HEK293T (cell line): ENCODE measurements around the gene HEATR9.

Source experiments
- CTCF ChIA-PET: fragments of 350-600 bp; formaldehyde crosslinking; extraction: SDS; loops from one replicate; lab custom pipeline; 2021; ENCODE audit warnings: antibody characterized with exemption, inconsistent platforms; lab: Yijun Ruan, JAX
- POLR2A ChIA-PET: fragments of 350-600 bp; formaldehyde crosslinking; extraction: SDS; loops from one replicate; lab custom pipeline; 2020; ENCODE audit warnings: antibody characterized with exemption, inconsistent platforms; lab: Yijun Ruan, JAX
- DNase-seq: peaks from one replicate; pipeline ENCODE4 v3.0.0; 2012; ENCODE audit warnings: mixed read lengths; ENCODE audit errors: extremely low spot score
- ARNT ChIP-seq: fragments of 450-650 bp; IDR thresholded peaks from 2 replicates; pipeline ENCODE4 v1.6.1; 2017; ENCODE audit warnings: mild to moderate bottlenecking
- BHLHE40 ChIP-seq: fragments of 450-650 bp; IDR thresholded peaks from 2 replicates; pipeline ENCODE4 v1.6.1; 2016; ENCODE audit warnings: mild to moderate bottlenecking, moderate library complexity, borderline replicate concordance
- CTBP1 ChIP-seq: fragments of 450-650 bp; IDR thresholded peaks from 2 replicates; pipeline ENCODE4 v1.6.1; 2016; ENCODE audit warnings: borderline replicate concordance
- ELF4 ChIP-seq: fragments of 450-650 bp; IDR thresholded peaks from 2 replicates; pipeline ENCODE4 v1.6.1; 2017; ENCODE audit warnings: antibody characterized with exemption
- FOXA1 ChIP-seq: fragments of 450-650 bp; IDR thresholded peaks from 2 replicates; pipeline ENCODE4 v1.6.1; 2016; ENCODE audit warnings: mild to moderate bottlenecking
- FOXK2 ChIP-seq: fragments of 450-650 bp; IDR thresholded peaks from 2 replicates; pipeline ENCODE4 v1.6.1; 2016; ENCODE audit warnings: mild to moderate bottlenecking
- FOXM1 ChIP-seq: fragments of 450-650 bp; IDR thresholded peaks from 2 replicates; pipeline ENCODE4 v1.6.1; 2017; ENCODE audit warnings: mild to moderate bottlenecking, borderline replicate concordance
- HDGF ChIP-seq: fragments of 450-650 bp; IDR thresholded peaks from 2 replicates; pipeline ENCODE4 v1.6.1; 2017; ENCODE audit warnings: antibody characterized with exemption, borderline replicate concordance
- L3MBTL2 ChIP-seq: fragments of 450-650 bp; conservative IDR thresholded peaks from 2 replicates; pipeline ENCODE4 v1.6.1; 2016; ENCODE audit warnings: mild to moderate bottlenecking
- LEF1 ChIP-seq: fragments of 450-650 bp; IDR thresholded peaks from 2 replicates; pipeline ENCODE4 v1.6.1; 2017; ENCODE audit warnings: mild to moderate bottlenecking, borderline replicate concordance
- NFRKB ChIP-seq: fragments of 450-650 bp; IDR thresholded peaks from 2 replicates; pipeline ENCODE4 v1.6.1; 2016; ENCODE audit warnings: mild to moderate bottlenecking, moderate library complexity
- SP1 ChIP-seq: fragments of 450-650 bp; IDR thresholded peaks from 2 replicates; pipeline ENCODE4 v1.6.1; 2017
- SUZ12 ChIP-seq: fragments of 450-650 bp; IDR thresholded peaks from 2 replicates; pipeline ENCODE4 v1.6.1; 2016; ENCODE audit warnings: mild to moderate bottlenecking
- TARDBP ChIP-seq: fragments of 450-650 bp; IDR thresholded peaks from 2 replicates; pipeline ENCODE4 v1.6.1; 2016
- ZNF384 ChIP-seq: fragments of 450-650 bp; IDR thresholded peaks from 2 replicates; pipeline ENCODE4 v1.6.1; 2016
- TF ChIP-seq, protein P1 (sequence below): fragments of 450-650 bp; IDR thresholded peaks from 2 replicates; pipeline ENCODE4 v1.6.1; 2016

The HEATR9 gene

DNA sequence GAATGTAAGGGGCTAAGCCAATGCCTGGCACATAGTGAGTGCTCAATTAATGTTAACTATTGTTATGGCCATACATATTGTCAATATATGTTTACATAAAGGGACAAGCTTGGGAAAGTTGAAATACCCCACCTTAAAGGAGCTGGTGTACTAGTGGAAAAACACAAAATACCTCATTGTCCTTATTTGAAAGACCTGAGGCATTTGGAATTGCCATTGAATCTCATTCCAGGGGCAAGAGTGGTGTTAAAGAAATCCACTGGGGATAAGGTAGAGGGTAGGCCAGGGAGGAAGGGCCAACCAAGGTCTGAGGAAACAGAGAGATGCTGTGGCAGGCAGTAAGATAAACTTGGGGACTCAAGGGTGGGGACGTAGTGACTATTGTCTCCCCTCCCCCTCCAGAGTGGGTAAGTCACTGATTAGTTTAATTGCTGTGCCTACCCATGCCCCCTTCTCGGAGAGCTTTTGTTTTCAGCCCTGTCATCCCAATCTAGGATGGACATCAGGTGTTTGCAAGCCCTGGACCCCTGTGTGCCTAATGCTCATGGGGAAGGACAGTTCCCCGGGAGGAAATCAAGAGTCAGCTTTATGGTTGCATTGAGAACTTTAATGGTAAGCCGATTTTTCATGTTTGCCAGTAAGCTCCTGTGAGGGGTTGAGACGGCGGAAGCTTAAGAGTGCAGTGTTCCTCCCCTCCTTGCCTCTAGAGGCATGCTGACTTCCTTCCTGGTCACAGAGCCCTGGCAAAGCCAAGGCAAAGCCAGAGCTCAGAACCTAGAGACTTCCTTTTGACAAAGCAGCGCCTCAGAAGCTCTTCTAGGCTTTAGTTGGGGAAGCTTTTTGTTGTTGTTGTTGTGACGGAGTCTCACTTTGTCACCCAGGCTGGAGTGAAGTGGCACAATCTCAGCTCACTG lies 2.5 kb upstream of the HEATR9 start:
- TF ChIP-seq FOXA1 (no peak), SUZ12 (no peak), BHLHE40 (no peak), NFRKB (no peak), LEF1 (no peak), TARDBP (no peak), CTBP1 (no peak)
- DNase-seq: peak; percentile 12
- POLR2A ChIA-PET: interaction anchor here (0.9 kb wide), 1 partner anchor 62 kb away, joined by 3 read pairs; the partner anchor contains the start of gene TAF15
- CTCF ChIA-PET: interaction anchor here (0.5 to 1.1 kb wide), 4 partner anchors 11 to 276 kb away, joined by 3 to 6 read pairs (median 3); no protein-coding TSS in a partner anchor

DNA sequence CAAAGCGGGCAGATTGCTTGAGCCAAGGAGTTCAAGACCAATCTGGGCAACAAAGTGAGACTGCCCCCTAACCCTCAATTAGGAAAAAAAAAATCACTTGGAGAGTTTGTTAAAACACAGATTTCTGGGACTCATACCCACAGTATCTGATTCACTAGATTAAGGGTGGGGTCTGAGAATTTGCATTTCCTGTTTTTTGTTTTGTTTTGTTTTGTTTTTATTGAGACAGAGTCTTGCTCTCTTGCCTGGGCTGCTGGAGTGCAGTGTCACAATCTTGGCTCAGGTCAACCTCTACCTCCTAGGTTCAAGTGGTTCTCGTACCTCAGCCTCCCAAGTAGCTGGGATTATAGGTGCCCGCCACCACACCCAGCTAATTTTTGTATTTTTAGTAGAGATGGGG lies 1.1 kb downstream of the HEATR9 start:
- TF ChIP-seq LEF1: no peak
- no peak for TF ChIP-seq ELF4
- no peak for TF ChIP-seq TARDBP
- TF ChIP-seq, protein P1, sequence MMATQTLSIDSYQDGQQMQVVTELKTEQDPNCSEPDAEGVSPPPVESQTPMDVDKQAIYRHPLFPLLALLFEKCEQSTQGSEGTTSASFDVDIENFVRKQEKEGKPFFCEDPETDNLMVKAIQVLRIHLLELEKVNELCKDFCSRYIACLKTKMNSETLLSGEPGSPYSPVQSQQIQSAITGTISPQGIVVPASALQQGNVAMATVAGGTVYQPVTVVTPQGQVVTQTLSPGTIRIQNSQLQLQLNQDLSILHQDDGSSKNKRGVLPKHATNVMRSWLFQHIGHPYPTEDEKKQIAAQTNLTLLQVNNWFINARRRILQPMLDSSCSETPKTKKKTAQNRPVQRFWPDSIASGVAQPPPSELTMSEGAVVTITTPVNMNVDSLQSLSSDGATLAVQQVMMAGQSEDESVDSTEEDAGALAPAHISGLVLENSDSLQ: no peak
- TF ChIP-seq FOXM1: no peak
- no peak for TF ChIP-seq FOXA1
- TF ChIP-seq SUZ12: no peak
- TF ChIP-seq ARNT: no peak
- TF ChIP-seq HDGF: no peak
- TF ChIP-seq ZNF384: no peak
- no peak for TF ChIP-seq FOXK2
- TF ChIP-seq NFRKB: no peak
- no peak for TF ChIP-seq SP1
- TF ChIP-seq L3MBTL2: no peak
- TF ChIP-seq CTBP1: no peak
- no peak for TF ChIP-seq BHLHE40
- no peak for DNase-seq
- ChIA-PET POLR2A (no interaction called here), CTCF (interaction anchor here (0.6 kb wide), 1 partner anchor 844 kb away, joined by 6 read pairs; no protein-coding TSS in a partner anchor)

DNA sequence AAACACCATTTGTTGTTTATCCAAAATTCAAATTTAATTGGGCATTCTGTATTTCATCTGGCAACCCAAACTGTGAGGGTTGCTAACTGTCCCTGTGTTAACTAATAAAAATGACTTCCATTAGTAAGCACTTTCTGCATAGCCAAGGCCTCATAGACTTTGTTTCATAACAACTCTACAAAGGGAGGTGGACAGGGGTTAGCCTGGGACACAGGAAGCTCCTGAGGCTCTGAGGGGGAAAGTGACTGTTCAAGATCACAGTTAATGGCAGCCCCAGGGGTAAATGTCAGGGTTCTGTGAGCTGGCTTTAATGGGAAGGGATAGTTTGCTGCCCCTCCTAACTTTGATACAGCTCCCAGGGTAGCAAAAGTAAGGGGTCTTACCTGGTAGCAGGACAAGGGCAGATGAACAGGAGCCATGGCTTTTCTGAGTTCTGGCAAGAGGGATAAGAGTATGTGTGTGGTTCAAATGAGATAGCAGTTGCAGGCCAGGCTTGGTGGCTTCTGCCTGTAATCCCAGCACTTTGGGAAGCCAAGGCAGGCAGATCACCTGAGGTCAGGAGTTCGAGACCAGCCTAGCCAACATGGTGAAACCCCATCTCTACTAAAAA lies 2.2 kb downstream of the HEATR9 start:
- CTCF ChIA-PET: no interaction called here
- TF ChIP-seq SP1: no peak
- no peak for TF ChIP-seq FOXA1
- TF ChIP-seq SUZ12: no peak
- no peak for TF ChIP-seq ARNT
- no peak for TF ChIP-seq BHLHE40
- TF ChIP-seq HDGF: no peak
- no peak for TF ChIP-seq CTBP1
- TF ChIP-seq ZNF384: no peak
- no peak for DNase-seq
- POLR2A ChIA-PET: no interaction called here

DNA sequence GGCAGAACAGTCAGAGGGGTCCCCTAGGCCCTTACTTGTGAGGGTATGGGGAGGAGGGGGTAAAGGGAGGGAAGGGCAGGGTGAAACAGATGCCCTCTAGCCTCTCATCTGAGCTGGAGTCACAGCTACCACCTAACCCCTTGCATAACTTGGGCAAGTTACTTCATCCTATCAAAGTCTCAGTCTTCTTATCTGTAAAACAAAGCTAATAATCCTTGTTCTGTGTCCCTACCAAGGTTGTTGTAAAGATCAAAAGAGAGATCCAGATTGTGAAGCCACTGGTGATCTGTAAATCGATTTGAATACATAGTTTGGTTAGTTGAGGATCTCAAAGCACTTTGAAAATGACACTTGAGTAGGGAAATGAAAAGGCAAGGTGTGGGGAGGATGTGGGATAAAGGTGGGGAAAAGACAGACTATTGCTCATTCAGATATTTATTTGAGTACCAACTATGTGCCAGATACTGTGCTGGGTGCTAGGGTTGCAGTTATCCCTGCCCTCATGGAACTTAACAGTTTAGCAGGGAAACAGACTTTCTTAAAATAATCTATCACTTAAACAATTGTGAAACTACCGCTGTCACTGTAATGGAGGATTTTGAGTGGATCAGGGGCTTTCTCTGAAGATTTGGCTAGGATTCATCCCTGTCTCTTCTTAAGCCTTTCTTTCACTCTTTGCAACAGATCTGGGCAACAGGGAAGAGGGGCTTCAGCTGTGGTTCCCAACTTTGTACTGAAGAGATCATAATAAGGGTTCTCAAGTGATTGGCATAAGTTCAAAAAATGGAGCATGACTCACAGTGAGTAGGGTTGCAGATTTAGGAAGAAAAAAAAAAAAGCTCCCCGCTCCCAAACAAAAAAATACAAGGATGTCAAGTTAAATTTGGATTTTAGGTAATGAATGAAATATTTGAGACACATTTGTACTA lies 3.0 kb downstream of the HEATR9 start:
- POLR2A ChIA-PET: interaction anchor here (1.9 kb wide), 1 partner anchor 65 kb away, joined by 5 read pairs; the partner anchor contains the start of gene RDM1
- CTCF ChIA-PET: no interaction called here
- DNase-seq: no peak
- no peak for TF ChIP-seq ZNF384
- TF ChIP-seq ELF4: no peak
- no peak for TF ChIP-seq LEF1
- TF ChIP-seq FOXM1: no peak
- no peak for TF ChIP-seq L3MBTL2
- TF ChIP-seq FOXA1: no peak
- no peak for TF ChIP-seq ARNT
- TF ChIP-seq BHLHE40: no peak
- TF ChIP-seq HDGF: no peak
- TF ChIP-seq FOXK2: no peak
- TF ChIP-seq NFRKB: no peak
- no peak for TF ChIP-seq CTBP1
- TF ChIP-seq, protein P1: no peak

DNA sequence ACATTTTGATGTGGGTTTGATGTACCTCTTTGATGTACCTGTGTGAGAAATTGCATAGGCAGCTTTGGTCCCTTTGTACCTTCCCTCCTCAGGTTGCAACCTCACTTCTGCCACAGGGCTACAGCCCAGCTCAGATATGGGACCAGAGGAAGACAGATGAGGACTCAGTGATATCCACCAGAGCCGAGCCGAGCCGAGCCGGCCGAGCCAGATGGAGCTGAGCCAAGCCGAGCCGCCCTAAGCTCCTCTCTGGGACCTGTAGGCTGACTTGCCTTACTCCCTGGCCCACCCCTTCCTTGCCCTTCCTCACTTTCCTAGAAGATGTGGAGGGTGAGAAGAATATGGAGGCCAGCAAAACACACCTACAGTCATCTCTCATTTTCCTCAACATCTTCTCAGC lies 3.8 kb downstream of the HEATR9 start:
- ChIA-PET POLR2A (interaction anchor here (1.9 kb wide), 1 partner anchor 66 kb away, joined by 5 read pairs; the partner anchor contains the start of gene RDM1), CTCF (interaction anchor here (0.8 kb wide), 1 partner anchor 101 kb away, joined by 3 read pairs; no protein-coding TSS in a partner anchor)
- DNase-seq: no peak
- TF ChIP-seq FOXM1: no peak
- TF ChIP-seq ARNT: no peak
- TF ChIP-seq, protein P1: no peak
- TF ChIP-seq LEF1: no peak
- TF ChIP-seq NFRKB: no peak
- TF ChIP-seq TARDBP: no peak
- no peak for TF ChIP-seq L3MBTL2
- no peak for TF ChIP-seq BHLHE40
- TF ChIP-seq ELF4: no peak
- no peak for TF ChIP-seq FOXA1
- TF ChIP-seq ZNF384: no peak
- TF ChIP-seq CTBP1: no peak
- no peak for TF ChIP-seq HDGF
- TF ChIP-seq FOXK2: no peak
- TF ChIP-seq SUZ12: no peak
- no peak for TF ChIP-seq SP1
